LNCaP clone FGC (cell line): ENCODE results near the gene ANO6.

Experiments used
- DNase-seq: peaks from one replicate; pipeline ENCODE4 v3.0.0-alpha.2; 2011; ENCODE audit warnings: low read depth
- H3K4me3 ChIP-seq: 2 replicates; pipeline ENCODE4 v1.5.1; 2011; ENCODE audit warnings: mild to moderate bottlenecking, low read depth, low read length, control low read depth
- CTCF ChIP-seq: IDR thresholded peaks from 2 replicates; pipeline ENCODE4 v1.5.1; 2012; ENCODE audit warnings: mild to moderate bottlenecking; ENCODE audit not compliant: control insufficient read depth, insufficient read depth; ENCODE audit errors: extremely low read depth

Gene ANO6

GRCh38 chr12:45200491-45201043, 15.3 kb upstream of the ANO6 start:
- H3K4me3 ChIP-seq, result no peak overlapping the region
- no peak for DNase-seq
- TF ChIP-seq CTCF, result no peak

GRCh38 chr12:45203767-45204166, 12.1 kb upstream of the ANO6 start:
- no peak overlapping the region for H3K4me3 ChIP-seq
- no peak for DNase-seq
- TF ChIP-seq CTCF, result no peak

- no peak overlapping the region for H3K4me3 ChIP-seq
- DNase-seq, result no peak
- no peak for TF ChIP-seq CTCF
These were observed 11.1 kb upstream of the ANO6 start for GRCh38 chr12:45204757-45205156.

GRCh38 chr12:45205165-45205825, 10.6 kb upstream of the ANO6 start:
- no peak overlapping the region for H3K4me3 ChIP-seq
- no peak for DNase-seq
- no peak for TF ChIP-seq CTCF

GRCh38 chr12:45208604-45209487, 7.0 kb upstream of the ANO6 start:
- H3K4me3 ChIP-seq, result no peak overlapping the region
- TF ChIP-seq CTCF, result no peak
- DNase-seq, result no peak

GRCh38 chr12:45209784-45210183, 6.1 kb upstream of the ANO6 start:
- TF ChIP-seq CTCF, result no peak
- H3K4me3 ChIP-seq, result no peak overlapping the region
- no peak for DNase-seq

- H3K4me3 ChIP-seq, result no peak overlapping the region
- TF ChIP-seq CTCF, result no peak
- DNase-seq, result no peak
These were observed 3.8 kb upstream of the ANO6 start for GRCh38 chr12:45212064-45212463.
